HS-27A (cell line): Measurements from ENCODE around the gene FNBP1L.
"Not testable (repeated sequence)": the region's sequence is repeated elsewhere in the genome, so short reads cannot be mapped to it uniquely, and the experiment has no call there.

Experiments
- DNase-seq: peaks from one replicate; pipeline ENCODE4 v3.0.0-alpha.2; 2012; ENCODE audit warnings: low read depth, missing footprints

The FNBP1L gene

GRCh38 chr1:93443454-93443853 is 4.5 kb upstream of the FNBP1L start:
- no peak for DNase-seq

- no peak for DNase-seq
These were observed 974 bp upstream of the FNBP1L start for GRCh38 chr1:93446837-93447451.

- DNase-seq: no peak
These were observed 519 bp downstream of the FNBP1L start for GRCh38 chr1:93448292-93448982.

- no peak for DNase-seq
These were observed 1.3 kb downstream of the FNBP1L start for GRCh38 chr1:93448983-93449804.

- no peak for DNase-seq
These were observed 2.4 kb downstream of the FNBP1L start for GRCh38 chr1:93450321-93450720.

- no peak for DNase-seq
These were observed 6.0 kb downstream of the FNBP1L start for GRCh38 chr1:93453911-93454310.

- no peak for DNase-seq
These were observed 11.2 kb downstream of the FNBP1L start for GRCh38 chr1:93459126-93459525.

- DNase-seq: no peak
These were observed 13.3 kb downstream of the FNBP1L start for GRCh38 chr1:93461236-93461635.

- DNase-seq: no peak
These were observed 16.0 kb downstream of the FNBP1L start for GRCh38 chr1:93463960-93464359.

GRCh38 chr1:93465371-93466082 is 17.6 kb downstream of the FNBP1L start:
- DNase-seq: not testable (repeated sequence)

GRCh38 chr1:93467606-93468005 is 19.7 kb downstream of the FNBP1L start:
- DNase-seq: no peak

GRCh38 chr1:93468662-93469061 is 20.7 kb downstream of the FNBP1L start:
- no peak for DNase-seq

- DNase-seq: not testable (repeated sequence)
These were observed 21.3 kb downstream of the FNBP1L start for GRCh38 chr1:93469223-93469622.

GRCh38 chr1:93471284-93471683 is 23.4 kb downstream of the FNBP1L start:
- DNase-seq: no peak

- DNase-seq: peak; percentile 60
These were observed 24.0 kb downstream of the FNBP1L start for GRCh38 chr1:93471911-93472310.

- no peak for DNase-seq
These were observed 26.4 kb downstream of the FNBP1L start for GRCh38 chr1:93474321-93474720.

- DNase-seq: no peak
These were observed 27.8 kb downstream of the FNBP1L start for GRCh38 chr1:93475681-93476080.

GRCh38 chr1:93479133-93479745 is 31.3 kb downstream of the FNBP1L start:
- not testable (repeated sequence) for DNase-seq

GRCh38 chr1:93481899-93482298 is 34.0 kb downstream of the FNBP1L start:
- DNase-seq: not testable (repeated sequence)

GRCh38 chr1:93483200-93483599 is 35.3 kb downstream of the FNBP1L start:
- DNase-seq: no peak

GRCh38 chr1:93483606-93484005 is 35.7 kb downstream of the FNBP1L start:
- DNase-seq: no peak

GRCh38 chr1:93488207-93488606 is 40.3 kb downstream of the FNBP1L start:
- DNase-seq: no peak
